ENCODE results near the gene COPZ1. TPM values are rescaled to one million over a fixed set of nuclear protein-coding genes. Genes with fewer than 3 reads are reported as not detected.

Gene COPZ1
- total RNA-seq, 1 donor from 2014 or later: 152 TPM

DNA sequence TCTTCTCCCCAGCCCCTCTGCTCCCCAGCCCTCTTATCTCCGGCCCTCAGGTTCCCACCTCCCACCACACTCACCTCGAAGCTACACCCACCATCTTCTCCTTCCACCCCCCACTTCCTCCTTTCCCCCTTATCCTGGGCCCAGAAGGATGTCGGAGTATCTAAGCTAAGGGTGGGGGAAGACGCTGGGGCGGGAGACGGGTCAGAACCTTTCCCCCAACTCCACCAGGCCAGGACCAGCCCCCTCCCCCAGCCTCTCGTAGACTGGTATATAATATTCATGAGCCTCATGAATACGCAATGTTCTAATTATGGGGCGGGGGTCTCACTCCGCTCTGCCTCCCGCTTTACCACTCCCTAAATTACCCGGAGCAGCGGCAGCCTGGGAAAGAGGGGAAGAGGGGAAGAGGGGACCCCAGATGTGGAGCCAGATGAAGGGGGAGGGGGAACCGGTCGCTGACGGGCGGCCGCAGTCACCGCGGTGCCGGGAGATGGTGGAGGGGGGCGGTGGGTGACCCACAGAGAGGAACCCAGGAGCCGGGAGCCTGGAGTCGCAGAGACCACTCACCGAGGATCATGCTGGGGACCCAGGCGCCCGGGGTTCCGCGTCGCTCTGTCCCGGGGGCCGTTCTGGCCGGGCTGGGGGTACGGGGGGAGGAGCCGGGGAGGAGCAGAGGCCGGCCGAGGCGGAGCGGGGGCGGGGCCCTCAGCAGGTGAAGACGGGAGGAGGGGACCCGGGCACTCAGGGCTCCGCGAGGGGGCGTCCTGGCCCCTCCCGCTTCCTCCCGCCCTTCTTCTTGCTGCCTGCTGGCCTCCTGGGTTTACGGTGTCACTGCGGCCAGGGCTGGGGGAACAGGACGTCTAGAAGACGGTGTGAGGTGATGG, 66.0 kb downstream of the COPZ1 start:
- intact Hi-C loops (cut with micrococcal nuclease): loop anchor here (1.0 kb wide), 1 partner anchor 12 kb away; no protein-coding TSS in a partner anchor

DNA sequence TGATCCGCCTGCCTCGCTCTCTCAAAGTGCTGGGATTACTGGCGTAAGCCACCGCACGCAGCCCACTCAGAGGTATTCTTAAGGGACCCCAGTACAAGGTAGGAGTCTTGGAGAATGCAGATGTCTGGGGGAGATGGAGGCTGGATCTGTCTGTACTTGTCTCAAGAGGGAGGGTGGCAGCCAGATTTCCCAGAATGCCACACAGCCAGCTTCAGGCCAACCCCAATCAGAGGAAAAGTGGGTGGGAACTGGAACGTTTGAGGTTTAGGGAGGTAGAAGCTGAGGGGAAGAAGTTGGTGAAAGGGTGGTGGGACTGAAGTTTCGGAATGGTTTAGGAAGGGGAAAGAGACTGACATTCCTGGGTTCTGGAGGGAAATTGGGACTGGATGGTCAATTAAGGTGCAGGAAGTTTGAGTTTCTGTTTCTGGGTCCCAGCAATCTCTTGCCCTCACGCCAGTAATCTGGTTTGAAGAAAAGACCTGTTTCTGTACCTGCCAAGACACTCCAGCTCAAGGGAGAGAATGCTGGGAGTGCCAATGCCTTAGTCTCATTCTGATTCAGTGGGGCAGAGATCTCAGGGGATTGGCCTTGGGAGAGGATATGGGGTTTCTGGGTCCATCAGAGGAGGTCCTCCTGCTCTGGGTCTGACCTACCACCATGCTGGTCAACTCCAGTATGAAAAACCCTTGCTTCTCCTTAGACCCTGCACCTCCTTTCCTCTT, 67.7 kb downstream of the COPZ1 start:
- intact Hi-C loops (cut with micrococcal nuclease): no loop called here

DNA sequence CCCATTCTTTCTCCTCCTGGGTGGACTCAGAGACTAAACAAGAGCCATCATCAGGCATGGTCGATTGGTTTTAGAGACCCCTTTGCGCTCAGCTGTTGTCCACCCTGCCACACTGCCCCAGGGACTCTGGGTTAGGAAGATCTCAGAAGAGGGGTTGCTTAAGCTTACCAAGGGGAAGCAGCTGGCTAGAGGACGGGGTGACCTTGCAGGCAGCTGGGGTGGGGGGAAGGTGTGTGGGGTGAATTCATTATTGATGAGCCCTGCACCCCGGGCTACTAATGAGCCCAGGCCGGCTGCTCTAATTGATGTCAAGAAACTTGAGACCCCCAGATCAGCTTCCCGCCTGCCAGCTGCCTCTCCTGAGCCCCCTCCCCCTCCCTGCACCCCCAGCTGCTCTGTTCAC, 68.3 kb downstream of the COPZ1 start:
- intact Hi-C loops (cut with micrococcal nuclease): no loop called here

DNA sequence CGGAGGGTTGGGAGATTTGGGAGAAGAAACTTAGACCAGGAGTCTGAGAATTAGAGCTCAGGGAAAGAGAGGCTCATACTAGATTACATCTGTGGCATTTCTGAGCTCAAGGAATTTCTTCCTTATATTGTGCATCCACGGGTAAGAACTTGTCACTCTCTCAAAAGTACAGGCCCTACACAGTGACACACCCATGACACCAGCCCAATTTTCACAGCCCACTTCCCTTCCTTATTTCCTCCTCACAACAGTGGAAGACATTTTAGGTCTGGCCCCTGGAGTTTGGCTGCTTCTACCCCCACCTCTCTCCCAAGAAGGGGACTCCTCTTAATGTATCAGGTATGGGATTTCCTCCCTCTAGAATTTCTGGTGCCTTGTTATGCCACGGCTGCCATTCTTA, 68.8 kb downstream of the COPZ1 start:
- intact Hi-C loops (cut with micrococcal nuclease): no loop called here

DNA sequence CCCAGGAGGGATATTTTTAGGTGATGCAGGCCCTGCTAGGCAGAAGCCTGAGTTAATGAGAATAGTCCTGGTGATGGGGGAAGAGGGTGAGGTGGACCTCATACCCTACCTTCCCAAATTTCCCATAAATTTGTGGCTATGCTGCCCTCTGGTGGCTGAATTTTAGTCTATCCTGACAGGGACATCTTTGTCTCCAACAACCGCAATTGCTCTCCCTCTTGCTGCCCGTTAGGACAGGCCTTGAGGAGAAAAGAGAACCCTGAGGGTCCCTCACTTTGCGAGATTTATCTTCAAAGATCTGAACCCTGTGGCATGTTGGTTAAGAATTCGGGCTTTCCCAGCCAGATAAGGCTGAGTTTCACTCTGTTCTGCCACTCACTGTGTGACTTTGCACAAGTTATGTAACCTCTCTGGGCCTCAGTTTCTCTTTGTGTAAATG, 69.4 kb downstream of the COPZ1 start:
- intact Hi-C loops (cut with micrococcal nuclease): no loop called here

DNA sequence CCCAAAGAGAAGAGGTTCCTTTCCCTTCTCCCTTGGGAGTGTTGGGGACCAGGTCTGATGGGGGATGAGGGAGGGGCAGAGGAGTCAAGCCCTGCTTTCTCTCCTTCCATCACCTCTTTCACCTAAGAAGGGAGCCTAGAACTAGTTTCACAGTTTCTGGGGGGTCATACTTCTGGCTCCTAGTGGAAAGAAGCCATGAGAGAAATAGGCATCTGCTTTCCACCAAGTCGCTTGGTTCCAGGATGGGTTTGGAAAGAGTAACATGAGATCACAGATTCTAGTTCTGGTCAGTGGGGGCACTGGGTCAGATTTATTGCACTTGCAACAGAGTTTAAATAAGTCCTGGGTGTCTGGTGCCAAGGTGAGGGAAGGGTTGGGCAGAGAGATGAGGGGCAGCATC, 70.1 kb downstream of the COPZ1 start:
- intact Hi-C loops (cut with micrococcal nuclease): no loop called here

DNA sequence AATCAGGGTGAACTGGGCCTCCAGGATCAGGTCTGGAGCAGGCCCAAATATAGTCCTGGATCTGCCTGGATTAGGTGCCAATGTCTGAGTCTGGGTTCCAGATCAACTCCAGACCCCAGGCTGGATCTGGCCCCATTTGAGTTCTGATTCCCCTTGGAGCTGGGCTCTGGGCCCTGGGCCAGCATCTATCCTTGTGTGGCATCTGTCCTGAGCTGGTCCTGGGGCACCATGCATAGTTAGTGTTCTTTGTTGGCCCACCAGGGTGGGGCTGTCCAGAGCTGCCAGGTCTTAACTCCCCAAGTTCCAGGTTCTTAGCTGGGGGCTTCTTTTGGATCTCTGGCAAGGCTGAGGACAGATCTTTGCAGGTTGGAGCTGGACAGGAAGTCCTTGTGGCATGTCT, 70.6 kb downstream of the COPZ1 start:
- intact Hi-C loops (cut with micrococcal nuclease): no loop called here

DNA sequence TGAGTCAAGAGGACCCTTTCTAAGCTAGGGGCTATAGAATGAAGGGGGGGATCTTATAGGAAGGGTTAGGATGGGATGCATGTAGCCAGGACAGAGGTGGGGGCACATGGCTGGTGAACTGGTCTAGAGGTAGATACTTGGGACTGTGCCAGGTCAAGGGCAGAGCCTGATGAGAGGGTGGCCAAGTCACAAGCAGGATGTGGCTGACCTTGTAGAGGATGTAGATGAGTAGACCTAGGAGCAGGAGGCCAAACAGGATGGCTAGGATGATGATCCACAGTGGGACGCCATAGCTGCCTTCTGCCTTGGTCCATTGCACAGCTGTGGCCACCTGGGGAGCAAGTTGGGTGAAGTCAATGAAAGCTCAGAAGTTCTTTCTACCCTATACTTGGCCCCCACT, 72.2 kb downstream of the COPZ1 start:
- intact Hi-C loops (cut with micrococcal nuclease): no loop called here

DNA sequence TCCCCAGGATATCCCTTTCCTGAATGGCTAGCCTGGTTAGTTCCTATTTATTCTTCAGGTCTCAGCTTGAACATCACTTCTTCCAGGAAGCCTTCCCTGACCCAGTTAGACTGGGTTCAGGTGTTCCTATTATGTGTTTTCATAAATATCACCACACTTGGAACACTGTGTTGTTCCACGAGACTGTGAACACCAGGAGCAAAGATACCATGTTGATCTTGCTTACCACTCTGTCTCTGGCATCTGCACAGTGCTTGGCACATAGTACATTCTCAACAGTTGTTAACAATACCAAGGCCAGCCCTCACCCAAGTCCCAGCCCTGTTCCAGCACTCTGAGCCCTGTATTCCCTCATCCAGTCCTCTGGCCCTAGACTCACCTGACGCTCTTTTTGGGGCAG, 73.3 kb downstream of the COPZ1 start:
- intact Hi-C loops (cut with micrococcal nuclease): no loop called here

DNA sequence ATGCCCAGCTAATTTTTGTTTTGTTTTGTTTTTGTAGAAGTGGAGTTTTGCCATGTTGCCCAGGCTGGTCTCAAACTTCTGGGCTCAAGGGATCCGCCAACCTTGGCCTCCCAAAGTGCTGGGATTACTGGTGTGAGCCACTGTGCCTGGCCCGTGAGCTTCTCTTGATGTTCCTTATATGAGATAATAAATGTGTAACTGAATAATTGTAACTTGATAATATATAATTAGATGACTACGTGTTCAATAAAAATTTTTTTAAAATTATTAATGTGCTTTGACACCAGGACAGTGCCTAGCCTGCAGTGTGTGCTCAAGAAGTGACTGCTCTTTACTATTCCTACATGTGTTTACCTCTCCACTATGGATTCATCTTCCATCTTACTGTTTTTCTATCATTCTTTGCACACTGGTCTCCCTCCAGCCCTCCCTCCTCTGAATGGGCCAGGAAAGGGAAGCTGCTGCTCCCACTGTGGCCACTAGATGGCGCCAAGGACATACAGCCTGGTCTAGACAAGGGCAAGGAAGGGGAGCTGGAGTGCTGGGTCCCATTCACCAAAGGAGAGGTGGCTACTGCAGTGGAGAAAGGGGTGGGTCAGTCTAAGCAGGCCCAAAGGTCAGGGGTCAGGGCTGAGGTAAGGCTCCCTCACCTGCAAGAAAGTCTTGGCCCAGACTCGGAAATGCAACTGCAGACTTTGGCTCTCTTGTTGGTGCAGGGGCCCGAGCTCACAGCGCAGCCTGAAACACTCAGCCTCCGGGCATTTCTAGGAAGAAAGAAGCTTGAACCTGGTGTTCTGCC, 74.3 kb downstream of the COPZ1 start:
- intact Hi-C loops (cut with micrococcal nuclease): loop anchor here (1.0 kb wide), 4 partner anchors 14 to 98 kb away; partner anchors contain the start of gene NCKAP1L

DNA sequence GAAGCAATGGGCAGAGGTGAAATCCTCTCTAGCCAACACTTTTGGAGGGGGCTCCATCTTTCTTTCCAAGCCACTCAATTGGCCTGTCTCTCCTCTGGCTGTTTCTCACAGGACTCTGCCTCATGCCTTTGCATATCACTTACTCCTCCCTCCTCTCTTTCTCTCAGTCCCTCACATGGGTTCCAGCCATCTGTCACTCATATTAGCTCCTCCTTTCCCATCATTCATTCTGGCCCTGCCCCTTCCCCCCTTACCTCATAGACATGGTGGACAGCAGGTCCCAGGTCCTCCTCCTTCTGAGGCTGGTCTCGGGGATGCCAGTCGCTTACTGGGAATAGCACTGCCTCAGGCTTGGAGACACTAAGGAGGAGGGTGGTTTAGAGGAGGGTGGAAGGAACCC, 76.2 kb downstream of the COPZ1 start:
- intact Hi-C loops (cut with micrococcal nuclease): no loop called here

Other genes with a start within 250 kb of the COPZ1 start
- 28.7 and 30.2 TPM in 2 replicates for gene SMUG1, start 136.1 kb upstream of the COPZ1 start, total RNA-seq
- gene CBX5, start 45.0 kb upstream of the COPZ1 start, total RNA-seq: 123 and 125 TPM in 2 replicates
- 1,289 and 1,304 TPM in 2 replicates for gene HNRNPA1, start 44.4 kb upstream of the COPZ1 start, total RNA-seq
- gene NFE2, start 24.1 kb upstream of the COPZ1 start, total RNA-seq: not detected in 2 replicates
- 2.4 and 3.5 TPM in 2 replicates for gene GPR84, start 39.4 kb downstream of the COPZ1 start, total RNA-seq
- gene ZNF385A, start 59.6 kb downstream of the COPZ1 start, total RNA-seq: 0.66 and 1.2 TPM in 2 replicates
- gene ITGA5, start 94.1 kb downstream of the COPZ1 start, total RNA-seq: 65.2 and 71.1 TPM in 2 replicates
- gene GTSF1, start 148.5 kb downstream of the COPZ1 start, total RNA-seq: 7.6 and 9.5 TPM in 2 replicates
- 167 and 171 TPM in 2 replicates for gene NCKAP1L, start 172.6 kb downstream of the COPZ1 start, total RNA-seq
- gene PDE1B, start 224.5 kb downstream of the COPZ1 start, total RNA-seq: 24.3 and 24.5 TPM in 2 replicates

All from T-helper 1 cell treated with Interleukin-12 subunit alpha and Interleukin-12 subunit beta and Interleukin-4 antibody, amounts not matched to agents 30 ng/mL and 1 ng/mL, for 36 hours (primary cell).